Keratinocyte (primary cell): ENCODE measurements around the gene PCGF2. TPM values are rescaled to one million over a fixed set of nuclear protein-coding genes. Genes with fewer than 3 reads are reported as not detected.
A peak's percentile ranks its signal among the peaks of the same experiment; 100 is the strongest.

Source experiments
- DNase-seq: peaks from one replicate; pipeline ENCODE4 v3.0.0-alpha.2; 2011; ENCODE audit warnings: low read depth, missing footprints, low spot score
- FAIRE-seq: peaks from 2 replicates; lab custom pipeline; 2011; peaks lifted over from hg19 to GRCh38; lab: Jason Lieb, UNC
- H2AFZ ChIP-seq: 2 replicates; pipeline ENCODE4 v1.6.0; 2012; ENCODE audit warnings: low read length, control low read depth, inconsistent platforms; ENCODE audit not compliant: control insufficient read depth
- H3K27ac ChIP-seq: 2 replicates; pipeline ENCODE4 v1.5.1; 2011; ENCODE audit warnings: low read length; ENCODE audit not compliant: control insufficient read depth, insufficient read depth
- H3K27me3 ChIP-seq: 3 replicates; pipeline ENCODE4 v1.6.0; 2011; ENCODE audit warnings: low read length; ENCODE audit not compliant: control insufficient read depth, insufficient read depth; ENCODE audit errors: extremely low read depth
- H3K36me3 ChIP-seq, 2 experiments: 2 replicates in 1 of 2; 3 replicates in 1 of 2; pipeline ENCODE4 v1.5.1; 2011; ENCODE audit warnings: low read length in 2 of 2, mild to moderate bottlenecking in 1 of 2; ENCODE audit not compliant: control insufficient read depth in 2 of 2, insufficient read depth in 2 of 2; ENCODE audit errors: extremely low read depth in 1 of 2
- H3K4me1 ChIP-seq: 3 replicates; pipeline ENCODE4 v1.5.1; 2011; ENCODE audit warnings: low read length; ENCODE audit not compliant: control insufficient read depth, insufficient read depth; ENCODE audit errors: extremely low read depth
- H3K4me2 ChIP-seq: 3 replicates; pipeline ENCODE4 v1.6.0; 2011; ENCODE audit warnings: low read depth, low read length; ENCODE audit not compliant: control insufficient read depth, insufficient read depth; ENCODE audit errors: extremely low read depth
- H3K4me3 ChIP-seq, 3 experiments: fragments of 200-600 bp in 1 of 3; sonication (generic) in 1 of 3; 2 replicates in 2 of 3; 3 replicates in 1 of 3; pipeline ENCODE4 v1.5.1; 2011 to 2016; ENCODE audit warnings: low read length in 3 of 3, mild to moderate bottlenecking in 3 of 3, control low read depth in 2 of 3, inconsistent platforms in 1 of 3, low read depth in 1 of 3, mixed read lengths in 1 of 3, mixed run types in 1 of 3, moderate library complexity in 1 of 3; ENCODE audit not compliant: control insufficient read depth in 2 of 3, insufficient read depth in 2 of 3; ENCODE audit errors: extremely low read depth in 1 of 3
- H3K79me2 ChIP-seq: 2 replicates; pipeline ENCODE4 v1.6.0; 2012; ENCODE audit warnings: low read length; ENCODE audit not compliant: control insufficient read depth, insufficient read depth
- H3K9ac ChIP-seq: 3 replicates; pipeline ENCODE4 v1.6.0; 2011; ENCODE audit warnings: low read length; ENCODE audit not compliant: control insufficient read depth, insufficient read depth; ENCODE audit errors: extremely low read depth
- H3K9me1 ChIP-seq: 3 replicates; pipeline ENCODE4 v1.6.0; 2011; ENCODE audit warnings: low read length; ENCODE audit not compliant: control insufficient read depth, insufficient read depth; ENCODE audit errors: extremely low read depth
- H3K9me3 ChIP-seq: 2 replicates; pipeline ENCODE4 v1.5.1; 2012; ENCODE audit warnings: low read depth, low read length; ENCODE audit not compliant: control insufficient read depth
- H4K20me1 ChIP-seq: 3 replicates; pipeline ENCODE4 v1.6.0; 2011; ENCODE audit warnings: low read length; ENCODE audit not compliant: control insufficient read depth, insufficient read depth; ENCODE audit errors: extremely low read depth
- CTCF ChIP-seq, 3 experiments: IDR thresholded peaks in 1 of 3; conservative IDR thresholded peaks in 1 of 3; optimal IDR thresholded peaks in 1 of 3; 2 replicates in 2 of 3; 3 replicates in 1 of 3; pipeline versions ENCODE3 to v1.5.1; 2011; ENCODE audit warnings: low read length in 3 of 3, mild to moderate bottlenecking in 3 of 3, moderate library complexity in 2 of 3, control low read depth in 1 of 3, inconsistent platforms in 1 of 3; ENCODE audit not compliant: insufficient read depth in 2 of 3; ENCODE audit errors: extremely low read depth in 1 of 3
- EZH2 ChIP-seq: IDR thresholded peaks from one replicate; pipeline ENCODE4 v1.6.1; 2012; ENCODE audit warnings: inconsistent platforms, mild to moderate bottlenecking, low read length, moderate library complexity
- dilution Hi-C: fragments of 300-500 bp; cut with MboI; formaldehyde crosslinking; loops from one replicate; pipeline ENCODE4 v1.7.0; 2020; ENCODE audit warnings: low sequenced_read_pairs; ENCODE audit not compliant: extremely low pct_ligation_motif_present
- polyA plus RNA-seq, 5 experiments: library from polyadenylated mRNA; depleted of rRNA in 3 of 5; stranded (reverse) in 3 of 5; stranded (forward) in 1 of 5; unstranded in 1 of 5; fragments of >200 nt; gene quantifications; 1 replicate in 1 of 5; 2 replicates in 3 of 5; 3 replicates in 1 of 5; pipeline versions ENCODE4 v1.2.1 to v1.2.3, GENCODE V29; 2011 to 2012; ENCODE audit warnings: missing spikeins in 2 of 5, low read depth in 1 of 5, low replicate concordance in 1 of 5

Gene PCGF2
- polyA plus RNA-seq, 1 donor (not counting 4 experiments of a cell fraction or from before 2014, with no cell fraction given), result 4.1 TPM

- Histone ChIP-seq H3K9ac (peak overlapping the region; percentile 85), H3K27ac (peak overlapping the region; percentile 72), H2AFZ (peak overlapping the region; percentile 73), H4K20me1 (no peaks in the 10 kb centered on the region), H3K79me2 (no peaks in the 10 kb centered on the region), H3K36me3 (no peaks in the 10 kb centered on the region), H3K9me1 (no peaks in the 10 kb centered on the region), H3K4me1 (peaks cover 38% of the 10 kb centered on the region), H3K9me3 (no peaks in the 10 kb centered on the region), H3K4me3 (peak overlapping the region; percentile 50 to 84 (median 82)), H3K4me2 (peak overlapping the region; percentile 96), H3K27me3 (no peaks in the 10 kb centered on the region)
- dilution Hi-C loops, result no loop called here
- DNase-seq (no peak), FAIRE-seq (no peak)
- TF ChIP-seq EZH2, result no peak
- TF ChIP-seq CTCF (optimal IDR thresholded peaks at IDR 0.05 in 1 of 3, IDR thresholded peaks at IDR 0.05 in 1 of 3, conservative IDR thresholded peaks at IDR 0.05 in 1 of 3; ENCODE audit: extremely low read depth in 1 of 3, insufficient read depth in 2 of 3, low read length in 3 of 3), result no peak
Observed at GRCh38 chr17:38703742-38704605, 44.2 kb downstream of the PCGF2 start.

GRCh38 chr17:38702916-38703741 lies 45.0 kb downstream of the PCGF2 start:
- no peak for DNase-seq
- Histone ChIP-seq H4K20me1 (no peaks in the 10 kb centered on the region), H3K27me3 (no peaks in the 10 kb centered on the region), H3K4me2 (peak overlapping the region; percentile 96), H3K4me1 (peaks cover 38% of the 10 kb centered on the region), H3K9me1 (no peaks in the 10 kb centered on the region), H3K4me3 (peak overlapping the region; percentile 51 to 84 (median 82)), H3K36me3 (no peaks in the 10 kb centered on the region), H3K9me3 (no peaks in the 10 kb centered on the region), H3K79me2 (no peaks in the 10 kb centered on the region), H3K27ac (peak overlapping the region; percentile 72), H2AFZ (peak overlapping the region; percentile 36), H3K9ac (peak overlapping the region; percentile 85)
- dilution Hi-C loops, result no loop called here
- no peak for FAIRE-seq
- TF ChIP-seq EZH2 (no peak), CTCF (optimal IDR thresholded peaks at IDR 0.05 in 1 of 3, IDR thresholded peaks at IDR 0.05 in 1 of 3, conservative IDR thresholded peaks at IDR 0.05 in 1 of 3; ENCODE audit: extremely low read depth in 1 of 3, insufficient read depth in 2 of 3, low read length in 3 of 3) (no peak)
